Stomach (tissue), 9 donors: ENCODE data around the gene DNER. TPM values are rescaled to one million over a fixed set of nuclear protein-coding genes. Genes with fewer than 3 reads are reported as not detected.

Experiments
- DNase-seq, 2 donors: peaks; one replicate each; pipeline versions ENCODE4 v3.0.0 to v3.0.0-alpha.2; 2013 to 2019
- H3K27ac ChIP-seq, 5 donors: fragments of 200-600 bp in 4 of 5; sonication (generic) in 4 of 5; one replicate each; pipeline ENCODE4 v1.5.1; 2013 to 2019; ENCODE audit warnings: mild to moderate bottlenecking in 1 of 5, moderate library complexity in 1 of 5
- H3K27me3 ChIP-seq, 3 donors: fragments of 200-600 bp; sonication (generic); one replicate each; pipeline ENCODE4 v1.5.1; 2017 to 2019; ENCODE audit warnings: mixed run types in 1 of 3
- H3K36me3 ChIP-seq, 4 donors: fragments of 200-600 bp; sonication (generic); 1 replicate in 3 of 4; 2 replicates in 1 of 4; pipeline ENCODE4 v1.5.1; 2016 to 2019
- H3K4me1 ChIP-seq, 4 donors: fragments of 200-600 bp; sonication (generic); one replicate each; pipeline ENCODE4 v1.5.1; 2016 to 2019
- H3K4me3 ChIP-seq, 4 donors: fragments of 200-600 bp; sonication (generic) in 3 of 4; one replicate each; pipeline ENCODE4 v1.5.1; 2016 to 2019; ENCODE audit warnings: mild to moderate bottlenecking in 1 of 4
- H3K9me3 ChIP-seq, 4 donors: fragments of 200-600 bp; sonication (generic); one replicate each; pipeline ENCODE4 v1.5.1; 2016 to 2019
- EP300 ChIP-seq: sonication (generic); formaldehyde crosslinking; IDR thresholded peaks from one replicate; pipeline ENCODE4 v1.6.1; 2017; ENCODE audit warnings: antibody characterized with exemption
- POLR2A ChIP-seq, 4 donors: fragments of 450-650 bp; IDR thresholded peaks; one replicate each; pipeline ENCODE4 v1.6.1; 2016; ENCODE audit warnings: antibody characterized with exemption in 4 of 4, control low read depth in 2 of 4, mild to moderate bottlenecking in 1 of 4, moderate library complexity in 1 of 4
- POLR2AphosphoS5 ChIP-seq, 3 donors: sonication (generic); formaldehyde crosslinking; IDR thresholded peaks; one replicate each; pipeline ENCODE4 v1.6.1; 2016; ENCODE audit warnings: antibody characterized with exemption in 3 of 3
- WGBS, 5 donors: extraction: QIAGEN DNeasy Blood & Tissue Kit in 3 of 5; methylation state at CpG; one replicate each; pipeline versions ENCODE4 v1.1.5 to v1.1.7; 2013 to 2018; 5-methylcytosine and 5-hydroxymethylcytosine counted together
- intact Hi-C: fragments of 100-400 bp; cut with DNase I; formaldehyde crosslinking; loops from one replicate; pipeline ENCODE4 v1.15.1; 2023; ENCODE audit warnings: low total_unique reads
- polyA plus RNA-seq, 3 donors: library from polyadenylated mRNA; stranded (reverse); fragments of 200-250 nt; gene quantifications; one replicate each; pipeline ENCODE4 v1.2.3, GENCODE V29; 2013
- total RNA-seq, 5 donors: library from RNA; depleted of rRNA; stranded (reverse); fragments of >200 nt; gene quantifications; one replicate each; pipeline versions ENCODE4 v1.1.0 to v1.2.3, GENCODE V29; 2014 to 2016
- TF ChIP-seq, protein P1 (sequence below), 7 experiments: fragments of 450-650 bp in 4 of 7; fragments of 200-600 bp in 3 of 7; sonication (generic) in 3 of 7; IDR thresholded peaks; one replicate each; pipeline ENCODE4 v1.5.1; 2016 to 2019; ENCODE audit warnings: antibody characterized with exemption in 7 of 7, control low read depth in 2 of 7, mild to moderate bottlenecking in 1 of 7
- donor health status: healthy with polysubstance abuse.
- donor health status: Bipolar disorder and iron deficiency.
- donor health status: healthy.

Gene DNER
- total and polyA plus RNA-seq, 8 donors, result 1.6 to 10.6 (median 4.9) TPM

DNA sequence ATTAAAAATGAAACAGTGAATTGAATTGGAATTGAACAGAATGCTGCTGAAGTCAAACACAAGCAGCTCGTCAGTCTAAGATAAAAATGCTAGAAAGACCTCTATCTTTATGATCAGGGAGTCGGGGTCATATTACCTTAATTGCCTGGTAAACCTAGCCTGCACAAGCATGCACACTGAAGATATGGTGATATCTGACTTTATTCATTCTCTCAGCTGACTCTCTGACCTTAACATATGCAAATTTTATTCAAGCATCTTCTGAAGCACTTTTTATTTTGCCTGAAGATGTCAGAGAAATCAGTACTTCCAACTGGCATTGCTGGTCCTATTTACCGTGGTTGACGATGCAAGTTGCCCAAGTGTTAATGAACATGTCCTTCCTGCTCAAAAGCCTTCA is 56.4 kb downstream of the DNER start:
- no peak overlapping the region for H3K4me3 ChIP-seq
- H3K27me3 ChIP-seq, result no peaks in the 10 kb centered on the region
- no peak for DNase-seq
- intact Hi-C loops, result no loop called here
- H3K36me3 ChIP-seq, result no peaks in the 10 kb centered on the region
- WGBS, 5 donors, result 66 to 79% (median 73%) methylated on average over 4 of the region's 4 CpGs
- H3K9me3 ChIP-seq, result no peaks in the 10 kb centered on the region
- H3K27ac ChIP-seq, result no peak overlapping the region
- TF ChIP-seq EP300 (no peak), POLR2A (IDR thresholded peaks at IDR 0.05) (no peak), POLR2AphosphoS5 (IDR thresholded peaks at IDR 0.05) (no peak)
- TF ChIP-seq, protein P1, sequence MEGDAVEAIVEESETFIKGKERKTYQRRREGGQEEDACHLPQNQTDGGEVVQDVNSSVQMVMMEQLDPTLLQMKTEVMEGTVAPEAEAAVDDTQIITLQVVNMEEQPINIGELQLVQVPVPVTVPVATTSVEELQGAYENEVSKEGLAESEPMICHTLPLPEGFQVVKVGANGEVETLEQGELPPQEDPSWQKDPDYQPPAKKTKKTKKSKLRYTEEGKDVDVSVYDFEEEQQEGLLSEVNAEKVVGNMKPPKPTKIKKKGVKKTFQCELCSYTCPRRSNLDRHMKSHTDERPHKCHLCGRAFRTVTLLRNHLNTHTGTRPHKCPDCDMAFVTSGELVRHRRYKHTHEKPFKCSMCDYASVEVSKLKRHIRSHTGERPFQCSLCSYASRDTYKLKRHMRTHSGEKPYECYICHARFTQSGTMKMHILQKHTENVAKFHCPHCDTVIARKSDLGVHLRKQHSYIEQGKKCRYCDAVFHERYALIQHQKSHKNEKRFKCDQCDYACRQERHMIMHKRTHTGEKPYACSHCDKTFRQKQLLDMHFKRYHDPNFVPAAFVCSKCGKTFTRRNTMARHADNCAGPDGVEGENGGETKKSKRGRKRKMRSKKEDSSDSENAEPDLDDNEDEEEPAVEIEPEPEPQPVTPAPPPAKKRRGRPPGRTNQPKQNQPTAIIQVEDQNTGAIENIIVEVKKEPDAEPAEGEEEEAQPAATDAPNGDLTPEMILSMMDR (IDR thresholded peaks at IDR 0.05), result no peak
- no peaks in the 10 kb centered on the region for H3K4me1 ChIP-seq

- Histone ChIP-seq H3K27ac (no peak overlapping the region), H3K27me3 (no peaks in the 10 kb centered on the region), H3K4me3 (no peak overlapping the region), H3K9me3 (no peaks in the 10 kb centered on the region), H3K4me1 (no peaks in the 10 kb centered on the region), H3K36me3 (no peaks in the 10 kb centered on the region)
- intact Hi-C loops, result no loop called here
- no peak for DNase-seq
- TF ChIP-seq EP300 (no peak), POLR2A (IDR thresholded peaks at IDR 0.05) (no peak), POLR2AphosphoS5 (IDR thresholded peaks at IDR 0.05) (no peak)
- TF ChIP-seq, protein P1 (IDR thresholded peaks at IDR 0.05), result no peak
- 85 to 93% (median 89%) methylated on average over 3 of the region's 3 CpGs for whole genome bisulfite sequencing, 5 donors
These were observed 59.9 kb downstream of the DNER start for GRCh38 chr2:229654437-229654836.

- Histone ChIP-seq H3K27me3 (no peaks in the 10 kb centered on the region), H3K4me1 (no peaks in the 10 kb centered on the region), H3K9me3 (no peaks in the 10 kb centered on the region), H3K4me3 (no peak overlapping the region), H3K27ac (no peak overlapping the region), H3K36me3 (no peaks in the 10 kb centered on the region)
- intact Hi-C loops, result no loop called here
- 67 to 92% (median 77%) methylated on average over 1 of the region's 1 CpG for WGBS, 5 donors
- no peak for DNase-seq
- TF ChIP-seq EP300 (no peak), POLR2AphosphoS5 (IDR thresholded peaks at IDR 0.05) (no peak), POLR2A (IDR thresholded peaks at IDR 0.05) (no peak)
- TF ChIP-seq, protein P1 (IDR thresholded peaks at IDR 0.05), result no peak
These were observed 60.8 kb downstream of the DNER start for GRCh38 chr2:229653531-229653930.

- H3K27ac ChIP-seq, result no peak overlapping the region
- no peaks in the 10 kb centered on the region for H3K27me3 ChIP-seq
- H3K9me3 ChIP-seq, result no peaks in the 10 kb centered on the region
- no peak overlapping the region for H3K4me3 ChIP-seq
- no peaks in the 10 kb centered on the region for H3K36me3 ChIP-seq
- WGBS, 5 donors, result 70 to 81% (median 72%) methylated on average over 5 of the region's 5 CpGs
- intact Hi-C loops, result no loop called here
- H3K4me1 ChIP-seq, result no peaks in the 10 kb centered on the region
- no peak for DNase-seq
- TF ChIP-seq POLR2AphosphoS5 (IDR thresholded peaks at IDR 0.05), result no peak
- no peak for TF ChIP-seq EP300
- no peak for TF ChIP-seq POLR2A (IDR thresholded peaks at IDR 0.05)
- TF ChIP-seq, protein P1 (IDR thresholded peaks at IDR 0.05), result no peak
These were observed 61.6 kb downstream of the DNER start for GRCh38 chr2:229652796-229653195.
